Activated CD8-positive, alpha-beta memory T cell treated with anti-CD3 and anti-CD28 coated beads for 4 hours (primary cell): Measurements from ENCODE around the gene PES1.
"Not testable (repeated sequence)": the region's sequence is repeated elsewhere in the genome, so short reads cannot be mapped to it uniquely, and the experiment has no call there.

Source experiments
- DNase-seq, 2 donors: peaks; one replicate each; pipeline ENCODE4 v3.0.0-alpha.2; 2020; ENCODE audit warnings: low read depth in 2 of 2

The PES1 gene

DNA sequence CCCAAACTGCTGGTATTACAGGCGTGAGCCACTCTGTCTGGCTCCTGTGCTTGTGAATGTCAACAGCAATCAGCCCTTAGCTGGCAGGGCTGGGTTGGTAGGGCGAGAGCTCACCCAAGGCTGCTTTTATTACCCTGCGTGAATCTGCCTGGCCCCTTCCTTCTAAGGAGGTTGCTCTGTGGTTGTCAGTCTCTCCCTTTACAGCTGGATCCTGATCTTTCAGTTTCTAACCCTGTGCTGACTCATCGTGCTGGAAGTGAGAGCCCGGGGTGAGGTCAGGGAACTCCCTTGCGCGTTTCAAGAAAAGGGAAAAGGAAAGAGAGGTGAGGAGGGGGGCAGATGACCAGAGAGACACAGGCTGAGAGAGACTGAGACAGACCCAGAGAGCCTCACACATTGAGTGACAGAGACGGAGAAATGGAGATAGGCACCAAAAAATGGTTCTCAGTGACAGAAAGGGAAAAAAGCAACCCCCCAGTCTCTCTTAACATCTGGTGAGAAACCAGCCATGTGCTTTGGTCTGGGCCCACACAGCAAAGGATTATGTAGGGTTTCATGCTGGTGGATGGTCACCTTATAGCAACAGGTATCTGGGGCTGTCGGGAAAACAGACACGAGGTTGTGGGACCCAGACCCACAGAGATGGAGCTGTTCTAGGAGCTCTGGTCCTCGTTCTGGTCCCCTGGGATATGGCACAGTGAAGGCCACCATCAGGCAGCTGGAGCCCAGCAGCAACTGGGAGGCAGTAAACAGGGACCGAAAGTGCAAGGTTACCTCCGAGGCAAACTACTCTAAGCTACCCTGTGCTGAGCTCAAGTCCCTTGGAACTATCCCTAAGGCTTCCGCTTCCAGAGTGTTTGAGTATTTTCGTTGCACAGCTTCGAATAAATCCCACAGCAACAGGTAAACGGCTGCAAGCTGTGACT is 17.8 kb upstream of the PES1 start:
- DNase-seq: no peak

- no peak for DNase-seq
Measured at GRCh38 chr22:30607939-30608338, 16.2 kb upstream of the PES1 start.

DNA sequence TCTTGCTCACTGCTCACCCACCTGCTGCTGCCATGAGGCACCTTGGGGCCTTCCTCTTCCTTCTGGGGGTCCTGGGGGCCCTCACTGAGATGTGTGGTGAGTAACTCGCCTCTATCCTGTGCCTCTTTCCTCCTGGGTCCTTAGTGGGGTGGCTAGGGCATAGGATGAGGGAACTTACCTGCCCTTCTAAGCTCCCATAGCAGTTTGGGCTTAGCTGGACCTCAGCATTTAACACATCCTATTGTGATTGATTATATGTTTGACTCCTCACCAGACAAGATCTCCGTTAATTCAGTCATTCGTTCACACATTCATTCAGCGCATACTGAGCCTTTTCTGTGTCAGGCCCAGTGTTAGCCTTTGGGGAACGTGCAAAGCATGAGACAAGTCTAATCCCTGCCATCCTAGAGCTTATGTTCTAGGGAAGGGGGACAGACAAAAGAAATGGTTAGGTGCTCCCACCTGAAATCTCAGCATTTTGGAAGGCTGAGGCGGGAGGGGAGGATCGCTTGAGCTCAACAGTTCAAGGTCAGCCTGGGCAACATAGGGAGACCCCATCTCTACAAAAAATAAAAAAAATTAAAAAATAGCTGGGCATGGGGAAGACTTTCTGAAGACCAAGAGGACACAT is 15.7 kb upstream of the PES1 start:
- no peak for DNase-seq

GRCh38 chr22:30606455-30607299 is 15.0 kb upstream of the PES1 start, which contains the start of gene TCN2:
Gene TCN2, plus strand, starts transcription at chr22:30607174. Its CDS starts 158 bp downstream, at chr22:30607332.
- no peak for DNase-seq

- peak in 1 of 2 donors; percentile 13 for DNase-seq
Measured at GRCh38 chr22:30605449-30606110, 13.9 kb upstream of the PES1 start.

GRCh38 chr22:30604723-30605122 is 13.0 kb upstream of the PES1 start:
- DNase-seq: no peak

- DNase-seq: no peak
Measured at GRCh38 chr22:30603801-30604200, 12.1 kb upstream of the PES1 start.

DNA sequence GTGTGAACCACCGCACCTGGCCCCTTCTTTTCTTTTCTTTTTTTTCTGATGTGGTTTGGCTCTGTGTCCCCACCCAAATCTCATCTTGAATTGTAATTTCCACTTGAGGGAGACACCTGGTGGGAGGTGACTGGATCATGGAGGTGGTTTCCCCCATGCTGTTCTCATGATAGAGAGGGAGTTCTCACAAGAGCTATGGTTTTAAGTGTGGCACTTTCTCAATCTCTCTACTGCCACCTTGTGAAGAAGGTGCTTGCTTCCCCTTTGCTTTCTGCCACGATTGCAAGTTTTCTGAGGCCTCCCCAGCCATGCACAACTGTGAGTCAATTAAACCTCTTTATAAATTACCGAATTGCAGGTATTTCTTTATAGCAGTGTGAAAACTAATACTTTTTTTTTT is 10.3 kb upstream of the PES1 start:
- DNase-seq: no peak

- DNase-seq: no peak
Measured at GRCh38 chr22:30601464-30601863, 9.8 kb upstream of the PES1 start.

DNA sequence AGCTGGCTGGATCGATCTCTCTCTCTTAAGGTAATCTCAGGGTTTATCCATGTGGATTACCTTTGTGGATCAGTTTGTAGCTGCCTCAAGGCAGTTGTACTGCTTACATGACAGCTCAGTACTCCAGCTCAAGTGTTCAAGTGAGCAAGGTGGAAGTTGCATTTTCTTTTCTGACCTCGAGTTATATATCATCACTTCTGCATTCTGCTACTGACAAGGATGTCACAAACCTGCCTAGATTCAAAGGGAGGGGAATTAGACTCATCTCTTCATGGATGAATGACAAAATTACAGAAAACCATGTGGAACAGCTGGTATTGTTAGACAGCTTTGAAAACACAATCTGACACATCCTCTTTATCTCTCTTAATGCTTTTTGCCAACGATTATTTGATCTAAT is 9.2 kb upstream of the PES1 start:
- DNase-seq: no peak

DNA sequence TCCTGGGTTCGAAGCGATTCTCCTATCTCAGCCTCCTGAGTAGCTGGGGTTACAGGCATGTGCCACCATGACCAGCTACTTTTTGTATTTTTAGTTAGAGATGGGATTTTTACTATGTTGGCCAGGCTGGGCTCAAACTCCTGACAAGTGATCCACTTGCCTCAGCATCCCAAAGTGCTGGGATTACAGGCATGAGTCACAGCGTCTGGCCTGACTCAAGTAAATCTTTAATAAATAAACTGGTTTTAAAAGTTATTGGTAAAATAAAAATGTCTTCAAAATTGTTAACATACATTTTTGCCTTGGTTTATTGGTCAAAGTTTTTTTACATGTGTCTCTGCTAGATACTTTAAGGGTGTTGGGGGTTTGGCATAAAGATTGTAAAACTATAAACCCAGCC is 7.3 kb upstream of the PES1 start:
- DNase-seq: no peak

DNA sequence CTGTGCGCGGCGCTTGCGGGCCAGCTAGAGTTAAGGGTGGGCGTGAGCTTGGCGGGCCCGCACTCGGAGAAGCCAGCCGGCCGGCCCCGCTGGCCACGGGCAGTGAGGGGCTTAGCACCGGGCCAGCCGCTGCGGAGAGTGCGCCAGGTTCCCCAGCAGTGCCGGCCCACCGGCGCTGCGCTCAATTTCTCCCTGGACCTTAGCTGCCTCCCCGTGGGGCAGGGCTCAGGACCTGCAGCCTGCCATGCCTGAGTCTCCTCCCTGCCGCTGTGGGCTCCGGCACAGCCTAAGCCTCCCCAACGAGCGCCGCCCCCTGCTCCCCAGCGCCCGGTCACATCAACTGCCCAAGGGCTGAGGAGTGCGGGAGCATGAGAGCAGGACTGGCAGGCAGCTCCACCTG is 5.2 kb upstream of the PES1 start:
- no peak for DNase-seq

GRCh38 chr22:30596199-30596598 is 4.5 kb upstream of the PES1 start:
- no peak for DNase-seq

DNA sequence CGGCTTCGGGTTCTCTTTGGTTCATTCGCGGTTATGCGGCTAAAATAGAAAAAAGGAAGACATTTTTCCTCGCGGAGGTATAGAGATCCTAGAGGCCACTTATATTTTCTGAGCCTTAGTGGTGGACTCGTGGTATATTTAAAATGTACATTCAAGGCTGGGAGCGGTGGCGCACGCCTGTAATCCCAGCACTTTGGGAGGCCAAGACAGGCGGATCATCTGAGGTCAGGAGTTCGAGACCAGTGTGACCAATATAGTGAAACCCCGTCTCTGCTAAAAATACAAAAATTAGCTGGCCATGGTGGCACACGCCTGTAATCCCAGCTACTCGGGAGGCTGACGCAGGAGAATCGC is 627 bp upstream of the PES1 start:
- DNase-seq: not testable (repeated sequence)

DNA sequence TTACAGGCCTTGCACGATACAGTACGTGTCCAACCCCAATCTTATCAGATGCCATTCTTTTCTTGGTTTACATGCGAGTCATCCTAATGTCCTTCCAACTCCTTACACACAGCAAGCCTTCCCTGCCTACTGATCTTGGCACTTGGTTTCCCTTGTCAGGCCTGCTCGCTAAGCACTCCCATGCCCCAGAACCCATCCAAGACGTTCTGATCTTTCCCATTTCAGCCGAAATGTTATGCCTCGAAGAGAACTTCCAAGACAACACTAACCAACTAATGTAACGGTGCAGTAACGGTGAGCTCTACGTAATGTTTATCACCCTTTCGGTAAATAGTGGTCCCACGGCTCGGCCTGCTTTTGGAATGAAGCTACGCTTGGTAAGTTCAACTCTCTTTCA is 521 bp downstream of the PES1 start:
- DNase-seq: no peak

GRCh38 chr22:30586414-30586813 is 5.3 kb downstream of the PES1 start:
- DNase-seq: no peak

DNA sequence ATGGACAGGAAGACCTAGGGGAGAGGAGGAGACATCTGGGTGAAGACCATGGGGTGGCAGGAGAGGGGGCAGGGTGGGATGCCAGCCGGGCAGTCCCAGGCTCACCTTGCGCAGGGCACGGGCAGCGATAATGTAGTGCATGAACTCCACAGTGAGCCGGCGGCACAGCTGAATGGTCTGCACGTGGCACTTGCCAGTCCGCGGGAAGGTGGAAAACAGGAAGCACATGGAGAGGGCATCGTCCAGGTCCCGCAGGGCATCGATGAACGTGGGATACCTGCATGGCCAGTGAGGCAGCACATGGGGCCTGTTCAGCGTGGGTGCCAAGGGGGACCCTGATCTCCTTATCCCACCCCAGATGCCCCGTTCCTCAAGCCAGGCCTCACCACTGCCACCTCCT is 7.3 kb downstream of the PES1 start:
- DNase-seq: no peak

- DNase-seq: no peak
Measured at GRCh38 chr22:30582788-30583545, 8.7 kb downstream of the PES1 start.

- DNase-seq: no peak
Measured at GRCh38 chr22:30582051-30582450, 9.7 kb downstream of the PES1 start.

- no peak for DNase-seq
Measured at GRCh38 chr22:30580896-30581295, 10.8 kb downstream of the PES1 start.

DNA sequence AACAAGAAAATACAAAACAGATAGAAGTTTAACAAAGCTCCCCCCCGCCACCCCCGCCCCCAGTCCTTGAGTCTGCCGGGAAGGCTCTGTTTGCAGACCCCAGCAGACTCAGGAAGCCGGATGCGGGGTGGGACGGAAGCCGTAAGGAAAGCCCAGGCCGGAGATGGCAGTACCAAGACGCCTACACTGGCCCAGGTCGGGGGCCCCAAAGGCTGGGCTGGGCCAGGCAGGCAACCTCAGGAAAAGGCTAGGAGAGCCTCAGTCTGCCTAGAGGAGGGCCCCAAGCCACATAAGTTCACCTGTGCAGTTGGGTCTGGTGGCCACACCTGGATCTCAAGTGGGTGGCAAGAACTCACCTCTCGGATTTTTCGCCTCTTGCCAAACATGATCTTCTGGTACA is 13.2 kb downstream of the PES1 start:
- DNase-seq: no peak
